ENCODE data around the gene PARVB. TPM values are rescaled to one million over a fixed set of nuclear protein-coding genes. Genes with fewer than 3 reads are reported as not detected.

Gene PARVB
- polyA plus RNA-seq, 1 donor (not counting 4 experiments of a cell fraction or from before 2014, with no cell fraction given) = 10.5 TPM

GRCh38 chr22:44185237-44186120 lies 161.4 kb downstream of the PARVB start:
- no peak overlapping the region for H3K4me2 ChIP-seq (ENCODE audit: control insufficient read depth, extremely low read depth, insufficient read depth, low read depth, low read length)
- FAIRE-seq = no peak
- TF ChIP-seq CTCF (optimal IDR thresholded peaks at IDR 0.05 in 1 of 3, IDR thresholded peaks at IDR 0.05 in 1 of 3, conservative IDR thresholded peaks at IDR 0.05 in 1 of 3; ENCODE audit: extremely low read depth in 1 of 3, insufficient read depth in 2 of 3, low read length in 3 of 3) = no peak
- TF ChIP-seq EZH2 (IDR thresholded peaks at IDR 0.05; ENCODE audit: low read length) = no peak
- no peaks in the 10 kb centered on the region for H3K9me3 ChIP-seq (ENCODE audit: control insufficient read depth, low read depth, low read length)
- H3K36me3 ChIP-seq (ENCODE audit: control insufficient read depth in 2 of 2, extremely low read depth in 1 of 2, insufficient read depth in 2 of 2, low read length in 2 of 2) = no peaks in the 10 kb centered on the region
- DNase-seq (ENCODE audit: low read depth, low spot score) = no peak
- H3K79me2 ChIP-seq (ENCODE audit: control insufficient read depth, insufficient read depth, low read length) = no peaks in the 10 kb centered on the region
- H3K27ac ChIP-seq (ENCODE audit: control insufficient read depth, insufficient read depth, low read length) = no peak overlapping the region
- H3K27me3 ChIP-seq (ENCODE audit: control insufficient read depth, extremely low read depth, insufficient read depth, low read length) = peaks cover 22% of the 10 kb centered on the region
- dilution Hi-C loops (cut with MboI; ENCODE audit: extremely low pct_ligation_motif_present, low sequenced_read_pairs) = no loop called here
- H3K4me3 ChIP-seq (ENCODE audit: control insufficient read depth in 2 of 3, extremely low read depth in 1 of 3, insufficient read depth in 2 of 3, low read depth in 1 of 3, low read length in 3 of 3) = no peak overlapping the region
- no peak overlapping the region for H3K9ac ChIP-seq (ENCODE audit: control insufficient read depth, extremely low read depth, insufficient read depth, low read length)
- no peak overlapping the region for H2AFZ ChIP-seq (ENCODE audit: control insufficient read depth, low read length)
- H3K4me1 ChIP-seq (ENCODE audit: control insufficient read depth, extremely low read depth, insufficient read depth, low read length) = no peaks in the 10 kb centered on the region
- no peaks in the 10 kb centered on the region for H4K20me1 ChIP-seq (ENCODE audit: control insufficient read depth, extremely low read depth, insufficient read depth, low read length)
- H3K9me1 ChIP-seq (ENCODE audit: control insufficient read depth, extremely low read depth, insufficient read depth, low read length) = no peaks in the 10 kb centered on the region

GRCh38 chr22:44186121-44186510 lies 162.0 kb downstream of the PARVB start:
- H3K9me3 ChIP-seq (ENCODE audit: control insufficient read depth, low read depth, low read length) = no peaks in the 10 kb centered on the region
- no peak overlapping the region for H2AFZ ChIP-seq (ENCODE audit: control insufficient read depth, low read length)
- no peak overlapping the region for H3K4me3 ChIP-seq (ENCODE audit: control insufficient read depth in 2 of 3, extremely low read depth in 1 of 3, insufficient read depth in 2 of 3, low read depth in 1 of 3, low read length in 3 of 3)
- no peaks in the 10 kb centered on the region for H3K36me3 ChIP-seq (ENCODE audit: control insufficient read depth in 2 of 2, extremely low read depth in 1 of 2, insufficient read depth in 2 of 2, low read length in 2 of 2)
- FAIRE-seq = no peak
- no peak overlapping the region for H3K9ac ChIP-seq (ENCODE audit: control insufficient read depth, extremely low read depth, insufficient read depth, low read length)
- H3K27ac ChIP-seq (ENCODE audit: control insufficient read depth, insufficient read depth, low read length) = no peak overlapping the region
- no peak for DNase-seq (ENCODE audit: low read depth, low spot score)
- TF ChIP-seq EZH2 (IDR thresholded peaks at IDR 0.05; ENCODE audit: low read length) (no peak), CTCF (optimal IDR thresholded peaks at IDR 0.05 in 1 of 3, IDR thresholded peaks at IDR 0.05 in 1 of 3, conservative IDR thresholded peaks at IDR 0.05 in 1 of 3; ENCODE audit: extremely low read depth in 1 of 3, insufficient read depth in 2 of 3, low read length in 3 of 3) (no peak)
- H3K9me1 ChIP-seq (ENCODE audit: control insufficient read depth, extremely low read depth, insufficient read depth, low read length) = no peaks in the 10 kb centered on the region
- H3K4me1 ChIP-seq (ENCODE audit: control insufficient read depth, extremely low read depth, insufficient read depth, low read length) = no peaks in the 10 kb centered on the region
- H3K79me2 ChIP-seq (ENCODE audit: control insufficient read depth, insufficient read depth, low read length) = no peaks in the 10 kb centered on the region
- H4K20me1 ChIP-seq (ENCODE audit: control insufficient read depth, extremely low read depth, insufficient read depth, low read length) = no peaks in the 10 kb centered on the region
- H3K27me3 ChIP-seq (ENCODE audit: control insufficient read depth, extremely low read depth, insufficient read depth, low read length) = peaks cover 22% of the 10 kb centered on the region
- no peak overlapping the region for H3K4me2 ChIP-seq (ENCODE audit: control insufficient read depth, extremely low read depth, insufficient read depth, low read depth, low read length)
- dilution Hi-C loops (cut with MboI; ENCODE audit: extremely low pct_ligation_motif_present, low sequenced_read_pairs) = no loop called here
